ENCODE results near the gene CARNS1.

- TF ChIP-seq YY1 (IDR thresholded peaks at IDR 0.05; ENCODE audit: insufficient read depth, insufficient read length) (no peak), ZNF274 (IDR thresholded peaks at IDR 0.05; ENCODE audit: low read depth, low read length) (no peak)
Observed at GRCh38 chr11:67376063-67376820, 39.2 kb upstream of the CARNS1 start.
